ENCODE measurements around the gene PPP1R18.
"Not testable (repeated sequence)": the region's sequence is repeated elsewhere in the genome, so short reads cannot be mapped to it uniquely, and the experiment has no call there.

DNA sequence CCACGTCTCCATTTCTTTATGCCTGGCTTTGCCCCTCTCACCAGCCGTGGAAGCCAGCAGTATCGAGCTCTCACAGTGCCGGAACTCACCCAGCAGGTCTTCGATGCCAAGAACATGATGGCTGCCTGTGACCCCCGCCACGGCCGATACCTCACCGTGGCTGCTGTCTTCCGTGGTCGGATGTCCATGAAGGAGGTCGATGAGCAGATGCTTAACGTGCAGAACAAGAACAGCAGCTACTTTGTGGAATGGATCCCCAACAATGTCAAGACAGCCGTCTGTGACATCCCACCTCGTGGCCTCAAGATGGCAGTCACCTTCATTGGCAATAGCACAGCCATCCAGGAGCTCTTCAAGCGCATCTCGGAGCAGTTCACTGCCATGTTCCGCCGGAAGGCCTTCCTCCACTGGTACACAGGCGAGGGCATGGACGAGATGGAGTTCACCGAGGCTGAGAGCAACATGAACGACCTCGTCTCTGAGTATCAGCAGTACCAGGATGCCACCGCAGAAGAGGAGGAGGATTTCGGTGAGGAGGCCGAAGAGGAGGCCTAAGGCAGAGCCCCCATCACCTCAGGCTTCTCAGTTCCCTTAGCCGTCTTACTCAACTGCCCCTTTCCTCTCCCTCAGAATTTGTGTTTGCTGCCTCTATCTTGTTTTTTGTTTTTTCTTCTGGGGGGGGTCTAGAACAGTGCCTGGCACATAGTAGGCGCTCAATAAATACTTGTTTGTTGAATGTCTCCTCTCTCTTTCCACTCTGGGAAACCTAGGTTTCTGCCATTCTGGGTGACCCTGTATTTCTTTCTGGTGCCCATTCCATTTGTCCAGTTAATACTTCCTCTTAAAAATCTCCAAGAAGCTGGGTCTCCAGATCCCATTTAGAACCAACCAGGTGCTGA lies 37.6 kb upstream of the PPP1R18 start:
- not testable (repeated sequence) for TF ChIP-seq RAD21 (IDR thresholded peaks at IDR 0.05; ENCODE audit: low read length); MXI1 (IDR thresholded peaks at IDR 0.05; ENCODE audit: borderline replicate concordance, low read depth, low read length); POLR2A (IDR thresholded peaks at IDR 0.05; ENCODE audit: low read depth, low read length); RFX5 (IDR thresholded peaks at IDR 0.05; ENCODE audit: low read depth, low read length); MAZ (IDR thresholded peaks at IDR 0.05; ENCODE audit: borderline replicate concordance, low read depth, low read length); SMC3 (IDR thresholded peaks at IDR 0.05; ENCODE audit: low read depth, low read length); CHD1 (IDR thresholded peaks at IDR 0.05; ENCODE audit: low read depth, low read length); CEBPB (IDR thresholded peaks at IDR 0.05; ENCODE audit: low read depth, low read length)
- TF ChIP-seq, protein P1, sequence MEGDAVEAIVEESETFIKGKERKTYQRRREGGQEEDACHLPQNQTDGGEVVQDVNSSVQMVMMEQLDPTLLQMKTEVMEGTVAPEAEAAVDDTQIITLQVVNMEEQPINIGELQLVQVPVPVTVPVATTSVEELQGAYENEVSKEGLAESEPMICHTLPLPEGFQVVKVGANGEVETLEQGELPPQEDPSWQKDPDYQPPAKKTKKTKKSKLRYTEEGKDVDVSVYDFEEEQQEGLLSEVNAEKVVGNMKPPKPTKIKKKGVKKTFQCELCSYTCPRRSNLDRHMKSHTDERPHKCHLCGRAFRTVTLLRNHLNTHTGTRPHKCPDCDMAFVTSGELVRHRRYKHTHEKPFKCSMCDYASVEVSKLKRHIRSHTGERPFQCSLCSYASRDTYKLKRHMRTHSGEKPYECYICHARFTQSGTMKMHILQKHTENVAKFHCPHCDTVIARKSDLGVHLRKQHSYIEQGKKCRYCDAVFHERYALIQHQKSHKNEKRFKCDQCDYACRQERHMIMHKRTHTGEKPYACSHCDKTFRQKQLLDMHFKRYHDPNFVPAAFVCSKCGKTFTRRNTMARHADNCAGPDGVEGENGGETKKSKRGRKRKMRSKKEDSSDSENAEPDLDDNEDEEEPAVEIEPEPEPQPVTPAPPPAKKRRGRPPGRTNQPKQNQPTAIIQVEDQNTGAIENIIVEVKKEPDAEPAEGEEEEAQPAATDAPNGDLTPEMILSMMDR (conservative IDR thresholded peaks at IDR 0.05; ENCODE audit: low read depth, low read length), result not testable (repeated sequence)

Measured in IMR-90 (cell line).